Measurements from ENCODE around the gene ADCK1. TPM values are rescaled to one million over a fixed set of nuclear protein-coding genes. Genes with fewer than 3 reads are reported as not detected.

ADCK1 gene
- total RNA-seq, 1 experiment from 2014 or later: 12.2 TPM

DNA sequence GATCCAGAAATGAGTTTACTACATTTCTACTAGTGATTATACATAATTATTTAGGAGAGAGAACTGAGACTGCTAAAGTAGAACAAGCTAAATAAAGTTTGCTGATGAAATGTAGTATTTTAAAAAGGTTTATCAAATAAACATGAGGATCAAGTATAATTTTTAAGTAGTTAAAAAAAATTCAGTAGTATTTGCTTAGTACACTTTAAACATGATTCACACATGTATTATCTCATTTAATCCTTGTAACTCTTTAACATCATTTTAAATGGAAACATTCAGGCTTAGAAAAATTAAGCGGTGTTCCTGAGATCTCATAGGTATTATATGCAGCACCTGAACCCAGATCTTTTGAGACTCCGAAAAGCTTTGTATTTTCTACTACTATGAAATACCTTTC, 47.6 kb upstream of the ADCK1 start:
- Histone ChIP-seq H3K79me1 (ENCODE audit: insufficient read depth, low read depth, low read length, poor library complexity, severe bottlenecking) (no peaks in the 10 kb centered on the region), H3K79me2 (ENCODE audit: insufficient read depth, low read length) (peaks cover 3% of the 10 kb centered on the region; the same call in 1 of the 2 replicates), H3K23ac (ENCODE audit: insufficient read length, low read depth, low read length) (no peak overlapping the region), H2BK5ac (ENCODE audit: insufficient read length, low read length) (no peak overlapping the region), H3K4me1 (ENCODE audit: insufficient read depth, low read length) (no peaks in the 10 kb centered on the region), H3K4ac (ENCODE audit: low read depth, low read length) (no peak overlapping the region), H4K8ac (replicated peaks; ENCODE audit: insufficient read length, low read depth, low read length) (no peak overlapping the region), H2AK5ac (ENCODE audit: insufficient read length, low read length) (no peak overlapping the region), H3K23me2 (ENCODE audit: insufficient read length, low read depth, low read length, poor library complexity, severe bottlenecking) (no peaks in the 10 kb centered on the region), H3T11ph (ENCODE audit: low read length) (no peak overlapping the region), H2BK20ac (ENCODE audit: low read depth, low read length, poor library complexity, severe bottlenecking) (no peak overlapping the region), H4K20me1 (ENCODE audit: control insufficient read depth, insufficient read depth, insufficient read length) (no peaks in the 10 kb centered on the region), H3K56ac (ENCODE audit: insufficient read length, low read depth, low read length) (no peak overlapping the region), H3K9me3 (ENCODE audit: control insufficient read depth, low read depth, low read length) (no peaks in the 10 kb centered on the region), H4K91ac (ENCODE audit: insufficient read length, low read depth, low read length) (no peak overlapping the region), H3K18ac (ENCODE audit: insufficient read length, low read depth, low read length) (no peak overlapping the region), H2BK12ac (ENCODE audit: insufficient read length, low read depth, low read length) (no peak overlapping the region), H3K27me3 (ENCODE audit: insufficient read depth, low read length) (no peaks in the 10 kb centered on the region), H3K14ac (ENCODE audit: insufficient read depth, low read length) (no peak overlapping the region), H2BK120ac (ENCODE audit: low read depth, low read length, poor library complexity, severe bottlenecking) (no peak overlapping the region), H3K9ac (ENCODE audit: extremely low read depth, insufficient read length, low read length) (no peak overlapping the region), H3K27ac (ENCODE audit: insufficient read length, low read depth, low read length) (no peak overlapping the region), H2AFZ (ENCODE audit: low read length) (no peak overlapping the region), H4K5ac (ENCODE audit: insufficient read length, low read depth, low read length) (no peak overlapping the region), H3K4me2 (ENCODE audit: insufficient read depth, insufficient read length, low read length) (no peak overlapping the region), H2BK15ac (ENCODE audit: low read depth, low read length) (no peak overlapping the region)
- no peaks in the 10 kb centered on the region for H3K27me3 Mint-ChIP-seq (ENCODE audit: low read depth)
- WGBS (ENCODE audit: extremely low coverage, insufficient read length, low lambda C conversion rate): no CpG with 5 or more reads among the region's 2 CpGs
- H3K9me3 Mint-ChIP-seq: peaks cover 3 to 4% of the 10 kb centered on the region in 2 experiments; a peak in 1 of 5 replicates
- peaks cover 49 to 81% (median 68%) of the 10 kb centered on the region in 3 experiments for H3K36me3 Mint-ChIP-seq (ENCODE audit: insufficient read depth in 1 of 3, low read depth in 3 of 3)
- H3K4me1 Mint-ChIP-seq: no peaks in the 10 kb centered on the region
- TF ChIP-seq CTCF (conservative IDR thresholded peaks at IDR 0.05): no peak
- no peak overlapping the region for H3K4me3 Mint-ChIP-seq
- DNase-seq: no peak
- no peak overlapping the region for H3K27ac Mint-ChIP-seq
